AG04450 (cell line): Measurements from ENCODE around the gene SMARCC2. TPM values are rescaled to one million over a fixed set of nuclear protein-coding genes. Genes with fewer than 3 reads are reported as not detected.

Source experiments
- CTCF ChIA-PET: fragments of 300-600, 350-600 bp; formaldehyde crosslinking; extraction: SDS; loops from one replicate; lab custom pipeline; 2022; ENCODE audit warnings: antibody characterized with exemption, inconsistent platforms; lab: Charles Lee
- POLR2A ChIA-PET: fragments of 350-600 bp; formaldehyde crosslinking; extraction: SDS; loops from one replicate; lab custom pipeline; 2021; ENCODE audit warnings: antibody characterized with exemption, inconsistent platforms; lab: Yijun Ruan, JAX
- DNase-seq: peaks from one replicate; pipeline ENCODE4 v3.0.0-alpha.2; 2011; ENCODE audit warnings: low read depth, low spot score
- H3K27ac ChIP-seq: one replicate; pipeline ENCODE4 v1.5.1; 2012; ENCODE audit warnings: low read depth, low read length, control low read depth
- H3K27me3 ChIP-seq: one replicate; pipeline ENCODE4 v1.6.0; 2012; ENCODE audit warnings: low read length; ENCODE audit not compliant: control insufficient read depth, insufficient read depth
- H3K4me3 ChIP-seq: 2 replicates; pipeline ENCODE4 v1.5.1; 2011; ENCODE audit warnings: mild to moderate bottlenecking, low read depth, low read length, control low read depth
- H3K9me3 ChIP-seq: 2 replicates; pipeline ENCODE4 v1.5.1; 2012; ENCODE audit warnings: low read length; ENCODE audit not compliant: control insufficient read depth, insufficient read depth
- polyA plus RNA-seq: library from polyadenylated mRNA; depleted of rRNA; stranded (reverse); fragments of >200 nt; gene quantifications from 2 replicates; pipeline ENCODE4 v1.2.3, GENCODE V29; 2011
- TF ChIP-seq, protein P1 (sequence below): IDR thresholded peaks from 2 replicates; pipeline ENCODE4 v1.5.1; 2011; ENCODE audit warnings: low read depth, low read length, control low read depth, inconsistent platforms

The SMARCC2 gene
- polyA plus RNA-seq, 1 experiment: 90.2 TPM

DNA sequence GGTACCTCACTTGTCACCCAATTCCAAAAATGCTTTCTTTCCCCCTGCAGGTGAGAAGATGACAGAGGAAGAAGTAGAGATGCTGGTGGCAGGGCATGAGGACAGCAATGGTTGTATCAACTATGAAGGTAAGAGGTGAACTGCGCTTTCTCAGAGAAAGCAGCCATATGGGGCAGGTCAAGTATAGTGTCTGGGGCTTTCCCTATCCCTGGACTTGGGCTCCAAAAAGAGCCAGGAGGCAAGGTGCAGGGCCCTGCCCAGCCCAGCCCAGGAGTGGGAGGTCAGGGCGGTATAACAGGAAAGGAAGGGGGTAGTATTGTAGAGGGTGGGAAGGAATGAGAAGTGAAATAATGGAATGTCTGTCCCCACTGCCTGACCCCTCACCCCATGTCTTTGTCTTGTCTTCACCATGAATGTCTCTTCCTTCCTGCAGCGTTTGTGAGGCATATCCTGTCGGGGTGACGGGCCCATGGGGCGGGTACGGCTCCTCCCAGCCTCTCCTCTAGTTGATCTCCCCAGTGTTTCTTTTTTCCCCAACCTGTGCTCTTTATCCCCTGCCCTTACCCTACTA is 29.0 kb downstream of the SMARCC2 start:
- CTCF ChIA-PET: interaction anchor here (1.7 kb wide), 1 partner anchor 29 kb away, joined by 11 read pairs; the partner anchor contains the start of gene SMARCC2

DNA sequence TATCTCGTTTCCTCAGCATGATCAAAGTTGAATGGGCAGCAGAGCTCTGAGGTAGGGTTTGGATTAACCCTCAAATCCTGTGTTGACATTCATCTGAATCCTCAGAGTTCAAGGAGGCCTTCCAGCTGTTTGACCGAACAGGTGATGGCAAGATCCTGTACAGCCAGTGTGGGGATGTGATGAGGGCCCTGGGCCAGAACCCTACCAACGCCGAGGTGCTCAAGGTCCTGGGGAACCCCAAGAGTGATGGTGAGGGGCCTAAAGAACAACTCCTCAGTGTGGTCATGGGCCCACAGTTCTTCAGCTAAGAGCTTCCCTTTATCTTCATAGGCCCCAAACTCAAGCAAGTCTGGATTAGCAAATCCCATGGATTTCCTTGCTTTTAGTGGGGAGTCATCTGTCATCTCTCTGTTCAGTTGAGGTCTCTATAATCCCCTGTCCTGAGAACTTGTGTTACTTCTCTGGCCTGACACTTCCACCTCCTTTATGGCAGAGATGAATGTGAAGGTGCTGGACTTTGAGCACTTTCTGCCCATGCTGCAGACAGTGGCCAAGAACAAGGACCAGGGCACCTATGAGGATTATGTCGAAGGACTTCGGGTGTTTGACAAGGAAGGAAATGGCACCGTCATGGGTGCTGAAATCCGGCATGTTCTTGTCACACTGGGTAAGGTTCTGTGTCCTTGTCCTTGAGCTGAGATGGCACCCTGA is 29.6 kb downstream of the SMARCC2 start:
- H3K4me3 ChIP-seq: peak overlapping the region; percentile 99
- peak overlapping the region; percentile 95 for H3K27ac ChIP-seq
- no peaks in the 10 kb centered on the region for H3K27me3 ChIP-seq
- no peak for DNase-seq
- TF ChIP-seq, protein P1, sequence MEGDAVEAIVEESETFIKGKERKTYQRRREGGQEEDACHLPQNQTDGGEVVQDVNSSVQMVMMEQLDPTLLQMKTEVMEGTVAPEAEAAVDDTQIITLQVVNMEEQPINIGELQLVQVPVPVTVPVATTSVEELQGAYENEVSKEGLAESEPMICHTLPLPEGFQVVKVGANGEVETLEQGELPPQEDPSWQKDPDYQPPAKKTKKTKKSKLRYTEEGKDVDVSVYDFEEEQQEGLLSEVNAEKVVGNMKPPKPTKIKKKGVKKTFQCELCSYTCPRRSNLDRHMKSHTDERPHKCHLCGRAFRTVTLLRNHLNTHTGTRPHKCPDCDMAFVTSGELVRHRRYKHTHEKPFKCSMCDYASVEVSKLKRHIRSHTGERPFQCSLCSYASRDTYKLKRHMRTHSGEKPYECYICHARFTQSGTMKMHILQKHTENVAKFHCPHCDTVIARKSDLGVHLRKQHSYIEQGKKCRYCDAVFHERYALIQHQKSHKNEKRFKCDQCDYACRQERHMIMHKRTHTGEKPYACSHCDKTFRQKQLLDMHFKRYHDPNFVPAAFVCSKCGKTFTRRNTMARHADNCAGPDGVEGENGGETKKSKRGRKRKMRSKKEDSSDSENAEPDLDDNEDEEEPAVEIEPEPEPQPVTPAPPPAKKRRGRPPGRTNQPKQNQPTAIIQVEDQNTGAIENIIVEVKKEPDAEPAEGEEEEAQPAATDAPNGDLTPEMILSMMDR: no peak
- ChIA-PET CTCF (interaction anchor here (1.6 to 1.7 kb wide), 2 partner anchors 30 to 40 kb away, joined by 5 to 6 read pairs; partner anchors contain the start of gene SMARCC2), POLR2A (interaction anchor here (1.2 to 2.6 kb wide), 4 partner anchors 30 to 62 kb away, joined by 3 to 28 read pairs (median 4); partner anchors contain the start of genes ESYT1, RNF41, RPL41 and SMARCC2)
- H3K9me3 ChIP-seq: no peaks in the 10 kb centered on the region

More for the DNA sequence above, 29.0 kb downstream of the SMARCC2 start:
- Histone ChIP-seq H3K4me3 (peak overlapping the region; percentile 99), H3K27me3 (no peaks in the 10 kb centered on the region), H3K27ac (peak overlapping the region; percentile 25), H3K9me3 (no peaks in the 10 kb centered on the region)
- no peak for DNase-seq
- POLR2A ChIA-PET: interaction anchor here (1.2 to 2.6 kb wide), 2 partner anchors 32 to 61 kb away, joined by 3 to 28 read pairs; partner anchors contain the start of genes ESYT1 and RNF41
- TF ChIP-seq, protein P1: no peak

DNA sequence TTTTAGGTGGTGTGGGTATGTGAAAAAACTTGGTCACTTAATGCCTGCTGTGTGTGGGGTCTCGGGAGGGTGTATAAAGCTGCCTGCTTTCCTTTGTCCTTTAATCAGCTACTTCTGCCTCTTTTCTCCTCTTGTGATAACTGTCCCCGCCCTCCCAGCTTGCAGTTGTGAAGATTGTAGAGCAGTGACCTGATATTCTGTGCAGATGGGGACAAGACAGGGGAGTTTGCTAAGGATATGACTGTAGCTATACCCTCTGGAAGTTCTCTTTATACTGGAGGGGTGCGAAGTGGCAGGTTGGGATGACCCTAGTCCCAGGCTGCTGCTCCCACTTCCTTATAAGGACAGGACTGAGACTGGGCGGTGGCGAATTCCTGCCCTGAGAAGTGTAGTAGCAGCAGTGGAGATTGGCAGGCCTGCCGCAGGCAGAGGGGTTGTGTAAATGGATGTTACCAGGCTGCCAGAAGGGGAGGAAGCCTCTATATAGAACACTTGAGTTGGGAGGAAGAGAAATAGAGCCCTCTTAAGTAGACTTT is 30.3 kb downstream of the SMARCC2 start:
- peak overlapping the region; percentile 99 for H3K4me3 ChIP-seq
- H3K27me3 ChIP-seq: no peaks in the 10 kb centered on the region
- POLR2A ChIA-PET: interaction anchor here (1.2 to 2.6 kb wide), 6 partner anchors 30 to 63 kb away, joined by 3 to 28 read pairs (median 5); partner anchors contain the start of genes ESYT1, RNF41, RPL41 and SMARCC2
- TF ChIP-seq, protein P1: no peak
- no peaks in the 10 kb centered on the region for H3K9me3 ChIP-seq
- CTCF ChIA-PET: interaction anchor here (1.0 to 1.7 kb wide), 4 partner anchors 9 to 39 kb away, joined by 3 to 6 read pairs (median 5); partner anchors contain the start of gene SMARCC2
- peak overlapping the region; percentile 95 for H3K27ac ChIP-seq
- DNase-seq: peak; percentile 45

DNA sequence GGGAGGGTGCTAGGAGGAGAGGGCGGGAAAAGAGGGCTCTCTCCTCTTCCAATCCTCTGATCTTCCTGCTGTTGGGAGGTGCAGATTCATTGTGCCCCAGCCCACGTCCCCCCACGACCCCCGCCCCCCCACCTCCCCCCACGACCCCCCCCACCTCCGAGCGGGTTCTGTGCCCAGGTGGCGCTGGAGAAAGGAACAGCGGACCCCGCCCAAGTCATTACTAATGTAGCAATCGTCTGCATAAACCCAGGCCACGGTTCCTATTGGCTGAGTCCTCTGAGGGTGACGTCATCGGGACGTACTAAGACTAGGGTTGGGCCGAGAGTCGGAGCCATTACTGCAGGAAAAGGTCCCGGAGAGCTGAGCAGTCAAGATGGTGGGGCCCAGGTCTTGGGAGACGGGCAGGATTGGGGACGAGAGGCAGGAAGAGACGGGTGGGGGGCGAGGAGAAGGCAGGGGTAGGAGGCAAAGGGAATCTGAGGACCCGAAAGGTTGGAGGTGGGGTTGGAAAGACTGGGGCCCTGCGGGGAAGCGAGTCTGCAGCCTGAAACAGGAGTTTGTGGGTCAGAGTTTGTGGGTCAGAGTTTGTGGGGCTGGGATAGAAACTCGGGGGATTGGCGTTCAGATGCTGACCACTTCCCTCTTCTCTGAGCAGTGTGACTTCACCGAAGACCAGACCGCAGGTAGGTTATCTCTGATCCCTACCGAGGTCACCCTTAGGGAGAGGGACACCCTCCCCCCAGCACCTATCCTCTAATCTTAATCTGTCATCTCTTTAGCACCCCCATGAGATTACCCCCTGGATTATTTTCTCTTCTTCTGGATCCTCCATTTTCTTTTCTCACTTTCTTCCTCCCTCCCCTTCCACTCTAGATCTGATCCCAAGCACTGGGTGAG is 31.0 kb downstream of the SMARCC2 start, which contains the start of gene MYL6:
Gene MYL6, plus strand, starts transcription at position 331 of the 897 bp plus-strand sequence. Its CDS starts 43 bp downstream, at position 374.
- peak; percentile 95 for DNase-seq
- Histone ChIP-seq H3K27me3 (no peaks in the 10 kb centered on the region), H3K27ac (peak within 1 kb of the TSS; percentile 95), H3K4me3 (peak within 1 kb of the TSS; percentile 99), H3K9me3 (no peaks in the 10 kb centered on the region)
- TF ChIP-seq, protein P1: no peak
- POLR2A ChIA-PET: interaction anchor here (0.5 to 2.6 kb wide), 9 partner anchors 14 to 64 kb away, joined by 3 to 28 read pairs (median 5); partner anchors contain the start of genes ESYT1, RNF41, RPL41 and SMARCC2
- CTCF ChIA-PET: interaction anchor here (1.0 to 1.7 kb wide), 4 partner anchors 8 to 39 kb away, joined by 3 to 6 read pairs (median 5); partner anchors contain the start of gene SMARCC2
